Uterus (tissue), 2 donors: ENCODE results near the gene BIRC5.

Source experiments
- POLR2A ChIP-seq, 2 donors: fragments of 450-650 bp; IDR thresholded peaks; one replicate each; pipeline ENCODE4 v1.6.1; 2016; ENCODE audit warnings: antibody characterized with exemption in 2 of 2, mild to moderate bottlenecking in 1 of 2, moderate library complexity in 1 of 2
- TF ChIP-seq, protein P1 (sequence below), 4 experiments: fragments of 200-600 bp in 2 of 4; fragments of 450-650 bp in 2 of 4; sonication (generic) in 2 of 4; IDR thresholded peaks; one replicate each; pipeline ENCODE4 v1.5.1; 2016 to 2019; ENCODE audit warnings: antibody characterized with exemption in 4 of 4, mild to moderate bottlenecking in 2 of 4, moderate library complexity in 1 of 4

- TF ChIP-seq, protein P1, sequence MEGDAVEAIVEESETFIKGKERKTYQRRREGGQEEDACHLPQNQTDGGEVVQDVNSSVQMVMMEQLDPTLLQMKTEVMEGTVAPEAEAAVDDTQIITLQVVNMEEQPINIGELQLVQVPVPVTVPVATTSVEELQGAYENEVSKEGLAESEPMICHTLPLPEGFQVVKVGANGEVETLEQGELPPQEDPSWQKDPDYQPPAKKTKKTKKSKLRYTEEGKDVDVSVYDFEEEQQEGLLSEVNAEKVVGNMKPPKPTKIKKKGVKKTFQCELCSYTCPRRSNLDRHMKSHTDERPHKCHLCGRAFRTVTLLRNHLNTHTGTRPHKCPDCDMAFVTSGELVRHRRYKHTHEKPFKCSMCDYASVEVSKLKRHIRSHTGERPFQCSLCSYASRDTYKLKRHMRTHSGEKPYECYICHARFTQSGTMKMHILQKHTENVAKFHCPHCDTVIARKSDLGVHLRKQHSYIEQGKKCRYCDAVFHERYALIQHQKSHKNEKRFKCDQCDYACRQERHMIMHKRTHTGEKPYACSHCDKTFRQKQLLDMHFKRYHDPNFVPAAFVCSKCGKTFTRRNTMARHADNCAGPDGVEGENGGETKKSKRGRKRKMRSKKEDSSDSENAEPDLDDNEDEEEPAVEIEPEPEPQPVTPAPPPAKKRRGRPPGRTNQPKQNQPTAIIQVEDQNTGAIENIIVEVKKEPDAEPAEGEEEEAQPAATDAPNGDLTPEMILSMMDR (IDR thresholded peaks at IDR 0.05), result no peak
- TF ChIP-seq POLR2A (IDR thresholded peaks at IDR 0.05), result no peak
These were observed 22.5 kb downstream of the BIRC5 start for GRCh38 chr17:78236362-78237127.
